Karpas-422 (cell line): ENCODE results near the gene HSPG2. TPM values are rescaled to one million over a fixed set of nuclear protein-coding genes. Genes with fewer than 3 reads are reported as not detected.
"Not testable (repeated sequence)": the region's sequence is repeated elsewhere in the genome, so short reads cannot be mapped to it uniquely, and the experiment has no call there.

ENCODE experiments used
- DNase-seq: peaks from one replicate; pipeline ENCODE4 v3.0.0-alpha.2; 2015
- H2AFZ ChIP-seq: fragments of 200-600 bp; sonication (generic); 2 replicates; pipeline ENCODE4 v1.6.1; 2014; ENCODE audit warnings: antibody characterized with exemption, low read length, mixed read lengths
- H3K27ac ChIP-seq: fragments of 200-600 bp; sonication (generic); 2 replicates; pipeline ENCODE4 v1.5.1; 2014; ENCODE audit warnings: mild to moderate bottlenecking, low read length, moderate library complexity
- H3K27me3 ChIP-seq: fragments of 200-600 bp; sonication (generic); 2 replicates; pipeline ENCODE4 v1.6.1; 2014; ENCODE audit warnings: low read length, mixed read lengths
- H3K36me3 ChIP-seq: fragments of 200-600 bp; sonication (generic); 2 replicates; pipeline ENCODE4 v1.6.1; 2014; ENCODE audit warnings: low read length, mixed read lengths; ENCODE audit not compliant: insufficient read depth
- H3K4me1 ChIP-seq: fragments of 200-600 bp; sonication (generic); 2 replicates; pipeline ENCODE4 v1.6.1; 2014; ENCODE audit warnings: mild to moderate bottlenecking, low read length, mixed read lengths
- H3K4me2 ChIP-seq: fragments of 200-600 bp; sonication (generic); 2 replicates; pipeline ENCODE4 v1.6.1; 2014; ENCODE audit warnings: low read length, low read depth, mild to moderate bottlenecking; ENCODE audit not compliant: poor library complexity, severe bottlenecking
- H3K4me3 ChIP-seq: fragments of 200-600 bp; sonication (generic); 2 replicates; pipeline ENCODE4 v1.5.1; 2014; ENCODE audit warnings: mild to moderate bottlenecking, antibody characterized with exemption, low read length, mixed read lengths
- H3K79me2 ChIP-seq: fragments of 200-600 bp; sonication (generic); 2 replicates; pipeline ENCODE4 v1.6.1; 2014; ENCODE audit warnings: mild to moderate bottlenecking, low read length, mixed read lengths
- H3K9ac ChIP-seq: fragments of 200-600 bp; sonication (generic); 2 replicates; pipeline ENCODE4 v1.6.0; 2014; ENCODE audit warnings: low read length
- H3K9me2 ChIP-seq: fragments of 200-600 bp; sonication (generic), shearing (Covaris generic); replicated peaks from 2 replicates; pipeline ENCODE4 v1.6.0; 2014; ENCODE audit warnings: mild to moderate bottlenecking, low read length, moderate library complexity; ENCODE audit not compliant: insufficient read depth
- H3K9me3 ChIP-seq: fragments of 300-700, 200-600 bp; sonication (generic); 2 replicates; pipeline ENCODE4 v1.6.1; 2014; ENCODE audit warnings: low read length, mixed read lengths
- H4K20me1 ChIP-seq: fragments of 200-600 bp; sonication (generic); 2 replicates; pipeline ENCODE4 v1.6.1; 2014; ENCODE audit warnings: mild to moderate bottlenecking, antibody characterized with exemption, low read length, low read depth; ENCODE audit not compliant: insufficient read depth
- total RNA-seq: library from RNA; depleted of rRNA; stranded (reverse); fragments of >200 nt; shearing (Covaris generic); gene quantifications from 2 replicates; pipeline ENCODE4 v1.2.3, GENCODE V29; 2014; ENCODE audit warnings: low replicate concordance

The HSPG2 gene
- total RNA-seq, 1 experiment from 2014 or later: not detected

DNA sequence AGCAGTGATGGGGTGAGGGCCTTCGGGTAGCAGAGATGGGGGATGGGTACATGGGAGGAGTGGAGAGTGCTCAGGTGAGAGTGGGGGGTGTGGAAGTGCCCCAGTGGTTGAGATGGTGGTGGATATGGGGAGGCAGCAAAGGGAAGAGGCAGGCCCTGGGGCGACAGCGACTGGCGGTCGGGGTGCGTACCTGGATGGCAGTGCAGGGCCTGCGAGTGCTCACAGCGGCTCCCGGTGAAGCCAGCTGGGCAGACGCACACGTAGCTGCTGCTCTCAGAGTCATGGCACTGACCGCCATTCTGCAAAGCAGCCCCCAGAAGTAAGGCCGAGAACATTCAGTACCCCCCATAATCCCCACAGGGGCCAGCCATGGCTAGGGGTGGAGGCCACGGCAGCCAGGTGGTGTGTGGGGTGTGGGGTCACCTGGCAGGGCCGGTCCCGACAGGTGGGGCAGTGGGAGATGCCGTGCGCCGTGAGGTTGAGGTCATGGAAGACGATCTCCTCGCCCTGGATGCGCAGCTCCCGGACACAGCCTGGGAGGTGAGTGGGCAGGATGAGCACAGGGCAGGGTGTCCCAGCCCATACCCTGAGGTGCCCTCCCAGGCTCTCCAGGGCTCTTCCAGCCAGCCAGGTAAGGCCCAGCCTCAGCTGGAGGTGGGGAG lies 106.2 kb downstream of the HSPG2 start:
- Histone ChIP-seq H3K9me2 (no peaks in the 10 kb centered on the region), H3K4me1 (no peaks in the 10 kb centered on the region), H3K4me2 (no peak overlapping the region), H3K9ac (no peak overlapping the region), H3K36me3 (no peaks in the 10 kb centered on the region), H3K27ac (no peak overlapping the region), H2AFZ (no peak overlapping the region), H3K4me3 (no peak overlapping the region), H4K20me1 (no peaks in the 10 kb centered on the region), H3K27me3 (no peaks in the 10 kb centered on the region), H3K9me3 (no peaks in the 10 kb centered on the region), H3K79me2 (no peaks in the 10 kb centered on the region)
- no peak for DNase-seq

DNA sequence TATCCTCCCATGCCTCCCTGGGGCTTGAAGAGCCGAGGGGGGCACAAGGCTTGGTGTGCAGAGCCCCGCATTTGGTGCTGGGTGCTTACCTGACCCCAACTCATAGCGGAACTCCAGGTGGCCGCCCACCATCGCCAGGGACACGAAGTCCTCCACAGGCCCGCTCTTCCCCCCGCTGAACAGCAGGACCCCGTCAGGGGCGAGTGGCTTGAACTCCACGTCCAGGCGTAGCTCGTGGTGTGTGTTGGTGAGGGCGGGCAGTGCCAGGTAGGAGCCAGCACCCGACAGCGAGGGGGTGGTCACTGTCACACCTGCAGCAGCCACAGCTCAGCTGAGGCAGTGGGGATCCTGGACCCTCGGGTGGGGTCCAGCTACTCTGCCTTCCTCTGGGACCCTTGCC lies 107.8 kb downstream of the HSPG2 start:
- Histone ChIP-seq H3K79me2 (no peaks in the 10 kb centered on the region), H3K27ac (no peak overlapping the region), H3K27me3 (no peaks in the 10 kb centered on the region), H3K9ac (no peak overlapping the region), H4K20me1 (no peaks in the 10 kb centered on the region), H3K36me3 (no peaks in the 10 kb centered on the region), H3K9me3 (no peaks in the 10 kb centered on the region), H3K4me1 (no peaks in the 10 kb centered on the region), H3K4me2 (no peak overlapping the region), H2AFZ (no peak overlapping the region), H3K9me2 (no peaks in the 10 kb centered on the region), H3K4me3 (no peak overlapping the region)
- no peak for DNase-seq

DNA sequence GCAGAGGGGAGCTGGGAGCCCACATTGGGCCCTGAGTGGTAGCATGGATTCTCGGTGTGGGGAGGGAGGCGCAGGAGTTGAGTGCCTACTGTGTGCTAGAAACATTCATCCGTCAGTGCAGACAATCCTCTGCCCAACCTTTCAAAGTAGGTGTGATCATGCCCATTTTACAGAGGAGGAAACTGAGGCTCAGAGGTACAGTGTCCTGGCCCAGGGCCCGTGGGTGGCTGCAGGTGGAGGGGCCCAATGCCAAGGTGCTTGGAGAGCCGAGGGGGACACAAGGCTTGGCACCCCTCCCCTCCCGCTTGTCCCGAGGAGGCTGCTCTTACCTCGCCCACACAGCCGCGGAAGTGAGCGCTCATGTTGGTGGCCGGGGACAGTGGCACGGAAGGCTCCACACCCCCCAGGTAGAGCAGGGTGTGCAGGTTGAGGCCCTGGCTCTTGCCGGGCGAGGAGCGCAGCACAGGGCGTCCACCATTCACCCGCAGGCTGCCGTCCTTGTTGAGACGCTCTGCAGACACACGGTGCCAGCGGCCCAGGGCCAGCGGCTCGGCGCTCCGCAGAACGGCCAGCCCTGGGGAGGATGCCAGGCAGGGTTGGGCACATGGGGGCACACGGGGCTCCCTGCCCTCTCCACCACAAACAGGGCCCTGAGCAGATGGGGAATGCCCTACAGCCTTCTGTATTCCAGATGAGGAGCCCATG lies 108.5 kb downstream of the HSPG2 start:
- no peak overlapping the region for H3K27ac ChIP-seq
- no peak overlapping the region for H2AFZ ChIP-seq
- no peak overlapping the region for H3K4me3 ChIP-seq
- H3K9me3 ChIP-seq: no peaks in the 10 kb centered on the region
- DNase-seq: no peak
- no peaks in the 10 kb centered on the region for H3K36me3 ChIP-seq
- H3K9me2 ChIP-seq: no peaks in the 10 kb centered on the region
- no peaks in the 10 kb centered on the region for H3K79me2 ChIP-seq
- H3K9ac ChIP-seq: no peak overlapping the region
- no peaks in the 10 kb centered on the region for H3K27me3 ChIP-seq
- H4K20me1 ChIP-seq: no peaks in the 10 kb centered on the region
- no peak overlapping the region for H3K4me2 ChIP-seq
- H3K4me1 ChIP-seq: no peaks in the 10 kb centered on the region

DNA sequence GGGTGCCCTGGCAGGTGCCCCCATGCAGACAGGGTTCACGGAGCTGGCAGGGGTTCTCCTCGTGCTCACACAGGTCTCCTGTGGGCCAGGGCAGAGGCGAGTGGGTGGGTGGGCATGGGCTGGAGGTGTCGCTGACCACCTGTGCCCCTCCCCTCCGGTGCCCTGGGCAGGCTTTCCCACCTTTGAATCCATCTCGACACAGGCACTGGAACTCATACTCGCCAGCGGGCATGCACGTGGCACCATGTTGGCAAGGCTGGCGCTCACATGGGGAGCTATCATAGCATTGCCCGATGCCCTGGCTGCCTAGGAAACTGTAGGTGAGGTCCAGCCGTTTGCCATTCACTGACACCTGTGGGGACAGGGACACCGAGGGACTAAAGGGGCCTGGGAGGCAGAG lies 109.0 kb downstream of the HSPG2 start:
- no peaks in the 10 kb centered on the region for H3K9me2 ChIP-seq
- no peak for DNase-seq
- H3K4me2 ChIP-seq: no peak overlapping the region
- H4K20me1 ChIP-seq: no peaks in the 10 kb centered on the region
- no peak overlapping the region for H3K4me3 ChIP-seq
- no peaks in the 10 kb centered on the region for H3K9me3 ChIP-seq
- H3K4me1 ChIP-seq: no peaks in the 10 kb centered on the region
- H3K27ac ChIP-seq: no peak overlapping the region
- no peaks in the 10 kb centered on the region for H3K27me3 ChIP-seq
- H3K36me3 ChIP-seq: no peaks in the 10 kb centered on the region
- H2AFZ ChIP-seq: no peak overlapping the region
- H3K9ac ChIP-seq: no peak overlapping the region
- no peaks in the 10 kb centered on the region for H3K79me2 ChIP-seq

DNA sequence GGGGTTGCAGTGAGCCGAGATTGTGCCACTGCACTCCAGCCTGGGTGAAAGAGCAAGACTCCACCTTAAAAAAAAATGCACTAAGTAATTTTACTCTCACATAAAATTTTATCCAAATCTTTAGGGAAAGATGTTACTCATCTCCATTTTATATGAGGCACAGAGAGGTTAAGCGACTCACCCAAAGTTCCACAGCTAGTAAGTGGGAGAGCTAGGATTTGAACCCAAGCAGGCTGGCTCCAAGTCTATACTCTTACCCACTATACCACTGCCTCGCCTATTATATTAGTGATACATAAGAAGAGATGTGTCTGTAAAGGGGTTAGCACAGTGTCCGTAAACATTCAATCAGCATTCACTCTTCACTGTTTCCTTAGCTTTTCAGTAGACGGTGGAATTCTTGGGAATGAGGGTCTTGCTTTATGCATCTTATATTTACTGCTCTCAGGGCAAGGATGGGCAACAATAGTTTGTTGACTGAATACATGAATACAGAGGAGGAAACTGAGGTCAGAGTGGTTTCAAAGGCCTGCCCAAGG lies 109.9 kb downstream of the HSPG2 start:
- no peaks in the 10 kb centered on the region for H3K79me2 ChIP-seq
- no peak overlapping the region for H2AFZ ChIP-seq
- no peaks in the 10 kb centered on the region for H3K9me2 ChIP-seq
- no peak for DNase-seq
- H3K9ac ChIP-seq: no peak overlapping the region
- H3K4me1 ChIP-seq: no peaks in the 10 kb centered on the region
- H3K27ac ChIP-seq: no peak overlapping the region
- no peak overlapping the region for H3K4me2 ChIP-seq
- no peak overlapping the region for H3K4me3 ChIP-seq
- no peaks in the 10 kb centered on the region for H3K36me3 ChIP-seq
- no peaks in the 10 kb centered on the region for H3K27me3 ChIP-seq
- no peaks in the 10 kb centered on the region for H4K20me1 ChIP-seq
- H3K9me3 ChIP-seq: no peaks in the 10 kb centered on the region

DNA sequence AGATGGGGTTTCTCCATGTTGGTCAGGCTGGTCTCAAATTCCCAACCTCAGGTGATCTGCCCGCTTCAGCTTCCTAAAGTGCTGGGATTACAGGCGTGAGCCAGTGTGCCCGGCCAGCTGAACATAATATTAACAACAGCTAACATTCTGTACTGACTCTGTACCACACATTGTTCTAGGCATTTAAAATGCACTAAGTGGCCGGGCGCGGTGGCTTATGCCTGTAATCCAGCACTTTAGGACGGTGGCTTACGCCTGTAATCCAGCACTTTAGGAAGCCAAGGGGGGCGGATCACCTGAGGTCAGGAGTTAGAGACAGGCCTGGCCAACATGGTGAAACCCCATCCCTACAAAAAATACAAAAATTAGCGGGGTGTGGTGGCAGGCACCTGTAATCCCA lies 110.4 kb downstream of the HSPG2 start:
- not testable (repeated sequence) for H4K20me1 ChIP-seq, H3K36me3 ChIP-seq, H3K9ac ChIP-seq, H3K27ac ChIP-seq, H3K4me3 ChIP-seq, H3K9me3 ChIP-seq, H3K79me2 ChIP-seq, DNase-seq, H3K4me1 ChIP-seq, H3K4me2 ChIP-seq, H3K9me2 ChIP-seq, H3K27me3 ChIP-seq, H2AFZ ChIP-seq

DNA sequence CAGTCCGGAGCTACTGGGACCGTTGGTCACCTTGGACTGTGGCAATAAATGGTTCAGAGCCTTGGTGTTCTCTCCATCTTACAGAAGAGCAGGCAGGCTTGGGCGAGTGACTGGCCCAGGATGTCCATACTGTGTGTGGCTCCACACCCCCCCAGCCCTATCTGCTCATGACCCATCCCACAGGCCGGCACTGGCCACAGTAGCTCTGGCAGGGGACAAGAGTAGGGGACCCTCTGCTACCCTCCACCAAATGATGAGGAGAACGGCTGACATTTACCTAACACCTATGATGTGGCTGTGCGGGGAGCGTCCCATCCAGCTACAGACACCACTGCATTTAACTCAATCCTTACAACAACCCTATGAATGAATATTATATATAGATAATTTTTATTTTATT lies 111.7 kb downstream of the HSPG2 start:
- Histone ChIP-seq H3K4me2 (no peak overlapping the region), H3K4me1 (no peaks in the 10 kb centered on the region), H3K27me3 (no peaks in the 10 kb centered on the region), H3K9me3 (no peaks in the 10 kb centered on the region), H3K4me3 (no peak overlapping the region), H3K79me2 (no peaks in the 10 kb centered on the region), H4K20me1 (no peaks in the 10 kb centered on the region), H3K27ac (no peak overlapping the region), H3K36me3 (no peaks in the 10 kb centered on the region), H3K9ac (no peak overlapping the region), H2AFZ (no peak overlapping the region), H3K9me2 (no peaks in the 10 kb centered on the region)
- no peak for DNase-seq

DNA sequence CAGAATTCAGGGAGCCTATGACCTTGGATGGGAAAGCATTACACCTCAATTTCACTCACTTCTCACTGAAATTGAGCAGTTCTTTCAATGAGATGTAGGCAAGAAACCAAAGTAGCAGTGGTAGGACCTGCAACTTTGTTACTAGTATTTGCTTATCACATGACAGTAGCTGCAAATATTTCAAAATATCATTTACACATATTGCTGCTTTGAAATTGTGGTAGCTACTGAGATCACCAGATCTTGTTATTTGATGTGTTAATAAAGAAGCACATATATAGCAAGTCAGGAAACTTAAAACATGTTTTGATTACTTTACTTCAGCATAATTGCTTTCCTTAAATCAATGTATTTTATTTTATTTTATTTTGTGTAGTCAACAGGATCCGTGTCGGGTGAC lies 112.2 kb downstream of the HSPG2 start:
- no peaks in the 10 kb centered on the region for H3K9me2 ChIP-seq

More for the DNA sequence above, 112.2 kb downstream of the HSPG2 start:
- Histone ChIP-seq H3K4me3 (no peak overlapping the region), H3K9me3 (no peaks in the 10 kb centered on the region), H3K4me2 (no peak overlapping the region), H4K20me1 (no peaks in the 10 kb centered on the region), H3K27me3 (no peaks in the 10 kb centered on the region), H3K79me2 (no peaks in the 10 kb centered on the region), H2AFZ (no peak overlapping the region), H3K27ac (no peak overlapping the region), H3K4me1 (no peaks in the 10 kb centered on the region), H3K36me3 (no peaks in the 10 kb centered on the region), H3K9ac (no peak overlapping the region)
- no peak for DNase-seq
